ENCODE data around the gene CERS6.

CERS6 gene

GRCh38 chr2:168732100-168732499 lies 276.0 kb downstream of the CERS6 start:
- Histone ChIP-seq H3K27me3 (ENCODE audit: control insufficient read depth, insufficient read depth, low read length) (no peaks in the 10 kb centered on the region), H3K27ac (no peak overlapping the region)
- no peak for TF ChIP-seq CTCF (IDR thresholded peaks at IDR 0.05)

GRCh38 chr2:168732506-168732905 lies 276.4 kb downstream of the CERS6 start:
- H3K36me3 ChIP-seq (ENCODE audit: control insufficient read depth, insufficient read depth, low read length): no peaks in the 10 kb centered on the region
- TF ChIP-seq CTCF (IDR thresholded peaks at IDR 0.05): no peak

More at GRCh38 chr2:168732100-168732499, 276.0 kb downstream of the CERS6 start:
- H3K4me1 ChIP-seq: peaks cover 3% of the 10 kb centered on the region
- no peak overlapping the region for H3K4me3 ChIP-seq (ENCODE audit: low read depth, low read length)
- no peaks in the 10 kb centered on the region for H3K36me3 ChIP-seq (ENCODE audit: control insufficient read depth, insufficient read depth, low read length)
- no peak overlapping the region for H3K9ac ChIP-seq
- H3K79me2 ChIP-seq: no peaks in the 10 kb centered on the region
- H2AFZ ChIP-seq: no peak overlapping the region
- H3K4me2 ChIP-seq (ENCODE audit: low read length): no peak overlapping the region
- no peaks in the 10 kb centered on the region for H3K9me3 ChIP-seq (ENCODE audit: control insufficient read depth, low read length)

GRCh38 chr2:168734199-168734760 lies 278.2 kb downstream of the CERS6 start:
- Histone ChIP-seq H3K79me2 (no peaks in the 10 kb centered on the region), H3K36me3 (ENCODE audit: control insufficient read depth, insufficient read depth, low read length) (no peaks in the 10 kb centered on the region), H3K9me3 (ENCODE audit: control insufficient read depth, low read length) (no peaks in the 10 kb centered on the region), H2AFZ (no peak overlapping the region), H3K4me1 (peaks cover 3% of the 10 kb centered on the region), H3K9ac (no peak overlapping the region), H3K27ac (no peak overlapping the region), H3K4me2 (ENCODE audit: low read length) (no peak overlapping the region), H3K4me3 (ENCODE audit: low read depth, low read length) (no peak overlapping the region), H3K27me3 (ENCODE audit: control insufficient read depth, insufficient read depth, low read length) (no peaks in the 10 kb centered on the region)
- no peak for TF ChIP-seq CTCF (IDR thresholded peaks at IDR 0.05)

More at GRCh38 chr2:168732506-168732905, 276.4 kb downstream of the CERS6 start:
- no peak overlapping the region for H3K9ac ChIP-seq
- H2AFZ ChIP-seq: no peak overlapping the region
- no peak overlapping the region for H3K4me2 ChIP-seq (ENCODE audit: low read length)
- H3K27me3 ChIP-seq (ENCODE audit: control insufficient read depth, insufficient read depth, low read length): no peaks in the 10 kb centered on the region
- no peaks in the 10 kb centered on the region for H3K9me3 ChIP-seq (ENCODE audit: control insufficient read depth, low read length)
- peaks cover 3% of the 10 kb centered on the region for H3K4me1 ChIP-seq
- H3K79me2 ChIP-seq: no peaks in the 10 kb centered on the region
- no peak overlapping the region for H3K4me3 ChIP-seq (ENCODE audit: low read depth, low read length)
- no peak overlapping the region for H3K27ac ChIP-seq

GRCh38 chr2:168736649-168737445 lies 280.8 kb downstream of the CERS6 start:
- Histone ChIP-seq H3K79me2 (no peaks in the 10 kb centered on the region), H3K9me3 (ENCODE audit: control insufficient read depth, low read length) (no peaks in the 10 kb centered on the region), H3K4me1 (no peaks in the 10 kb centered on the region), H3K27ac (no peak overlapping the region), H3K9ac (no peak overlapping the region), H3K4me3 (ENCODE audit: low read depth, low read length) (no peak overlapping the region), H3K27me3 (ENCODE audit: control insufficient read depth, insufficient read depth, low read length) (no peaks in the 10 kb centered on the region), H2AFZ (no peak overlapping the region), H3K4me2 (ENCODE audit: low read length) (no peak overlapping the region), H3K36me3 (ENCODE audit: control insufficient read depth, insufficient read depth, low read length) (no peaks in the 10 kb centered on the region)
- TF ChIP-seq CTCF (IDR thresholded peaks at IDR 0.05): no peak

Data from parathyroid adenoma (tissue), 2 donors.